GM19395 (cell line): ENCODE results near the gene DPEP1.

Experiments used
- ATAC-seq: cut with Tn5 transposase; IDR thresholded peaks from one replicate; pipeline ENCODE4 v1.9.1; 2021; ENCODE audit warnings: mild to moderate bottlenecking, moderate library complexity; ENCODE audit not compliant: unreplicated experiment

Gene DPEP1

GRCh38 chr16:89598199-89598598 lies 15.2 kb upstream of the DPEP1 start:
- no peak for ATAC-seq

GRCh38 chr16:89599451-89599858 lies 14.0 kb upstream of the DPEP1 start:
- ATAC-seq, result no peak

GRCh38 chr16:89599902-89600301 lies 13.5 kb upstream of the DPEP1 start:
- no peak for ATAC-seq

GRCh38 chr16:89600427-89600826 lies 13.0 kb upstream of the DPEP1 start:
- no peak for ATAC-seq

- ATAC-seq, result no peak
Observed at GRCh38 chr16:89600956-89601355, 12.5 kb upstream of the DPEP1 start.

GRCh38 chr16:89601906-89602272 lies 11.6 kb upstream of the DPEP1 start:
- no peak for ATAC-seq

GRCh38 chr16:89602273-89602951 lies 11.0 kb upstream of the DPEP1 start:
- ATAC-seq, result no peak

- no peak for ATAC-seq
Observed at GRCh38 chr16:89602952-89603590, 10.4 kb upstream of the DPEP1 start.

- no peak for ATAC-seq
Observed at GRCh38 chr16:89604764-89605163, 8.7 kb upstream of the DPEP1 start.

- no peak for ATAC-seq
Observed at GRCh38 chr16:89605186-89605970, 8.1 kb upstream of the DPEP1 start.

- ATAC-seq, result no peak
Observed at GRCh38 chr16:89606006-89606405, 7.4 kb upstream of the DPEP1 start.

- ATAC-seq, result no peak
Observed at GRCh38 chr16:89607453-89607852, 6.0 kb upstream of the DPEP1 start.

GRCh38 chr16:89607937-89608740 lies 5.3 kb upstream of the DPEP1 start:
- ATAC-seq, result no peak

- ATAC-seq, result no peak
Observed at GRCh38 chr16:89610108-89610453, 3.4 kb upstream of the DPEP1 start.

- ATAC-seq, result no peak
Observed at GRCh38 chr16:89612415-89613166, 851 bp upstream of the DPEP1 start.

- ATAC-seq, result no peak
Observed at GRCh38 chr16:89613954-89614459, 565 bp downstream of the DPEP1 start.

GRCh38 chr16:89615176-89615575 lies 1.7 kb downstream of the DPEP1 start:
- ATAC-seq, result no peak

GRCh38 chr16:89615596-89616090 lies 2.2 kb downstream of the DPEP1 start:
- no peak for ATAC-seq

- ATAC-seq, result no peak
Observed at GRCh38 chr16:89616623-89617022, 3.2 kb downstream of the DPEP1 start.

GRCh38 chr16:89617036-89617435 lies 3.6 kb downstream of the DPEP1 start:
- no peak for ATAC-seq
